Measurements from ENCODE around the gene INTS7.
"Not testable (repeated sequence)": the region's sequence is repeated elsewhere in the genome, so short reads cannot be mapped to it uniquely, and the experiment has no call there.

The INTS7 gene

DNA sequence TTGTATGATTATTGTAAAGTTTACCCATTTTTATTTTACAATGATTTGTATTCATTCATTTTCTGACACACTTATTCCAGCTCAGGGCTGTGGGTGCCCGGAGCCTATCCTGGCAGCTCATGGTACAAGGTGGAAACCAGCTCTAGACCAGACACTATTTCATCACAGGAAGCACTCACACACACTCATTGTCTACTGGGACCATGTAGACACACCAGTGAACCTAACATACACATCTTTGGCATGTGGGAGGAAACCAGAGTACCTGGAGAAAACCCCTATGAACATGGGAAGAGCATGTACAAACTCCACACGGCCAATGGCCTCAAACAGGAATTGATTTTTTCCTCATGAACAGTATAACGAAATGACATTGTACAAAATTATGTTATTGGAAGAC is 2.5 kb upstream of the INTS7 start:
- no peak for DNase-seq
- intact Hi-C loops (cut with DNase I) = loop anchor here (5.0 kb wide), 1 partner anchor 356 kb away; no protein-coding TSS in a partner anchor

DNA sequence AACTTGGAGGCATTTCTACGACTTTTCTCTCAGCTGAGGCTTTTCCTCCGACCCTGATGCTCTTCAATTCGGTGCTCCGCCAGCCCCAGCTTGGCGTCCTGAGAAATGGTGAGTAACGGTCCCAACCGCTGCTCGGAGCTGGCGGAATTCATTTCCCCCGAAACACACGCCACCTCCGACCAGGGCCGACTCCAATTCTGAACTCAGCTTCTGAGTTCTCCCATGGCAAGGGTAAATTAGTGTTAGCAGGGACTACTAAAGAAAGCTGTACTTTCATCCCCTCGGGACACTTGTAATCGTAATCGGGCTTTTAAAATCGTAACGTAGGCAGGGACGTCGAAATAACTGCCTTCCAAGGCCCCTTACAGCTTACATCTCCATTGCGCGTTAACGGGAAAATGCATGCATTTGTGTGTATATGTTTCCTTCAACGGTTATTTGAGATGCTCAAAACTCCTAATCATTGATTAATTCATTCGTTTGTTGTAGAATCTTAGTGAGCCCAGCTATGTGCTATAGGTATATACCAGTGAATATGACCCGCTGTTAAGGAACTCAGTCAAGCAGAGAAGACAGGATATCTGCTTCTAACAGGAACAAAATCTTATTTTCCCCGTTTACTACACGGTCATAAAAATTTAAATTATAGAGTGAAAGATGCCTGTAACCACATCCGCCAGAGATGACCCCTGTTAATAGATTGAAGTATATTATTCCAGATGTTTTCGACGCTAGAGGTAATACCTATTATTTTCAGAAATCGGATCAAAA is 663 bp upstream of the INTS7 start:
- no peak for DNase-seq
- intact Hi-C loops (cut with DNase I) = loop anchor here (1.0 to 5.0 kb wide), 3 partner anchors 206 to 354 kb away; partner anchors contain the start of genes LPGAT1 and PPP2R5A

DNA sequence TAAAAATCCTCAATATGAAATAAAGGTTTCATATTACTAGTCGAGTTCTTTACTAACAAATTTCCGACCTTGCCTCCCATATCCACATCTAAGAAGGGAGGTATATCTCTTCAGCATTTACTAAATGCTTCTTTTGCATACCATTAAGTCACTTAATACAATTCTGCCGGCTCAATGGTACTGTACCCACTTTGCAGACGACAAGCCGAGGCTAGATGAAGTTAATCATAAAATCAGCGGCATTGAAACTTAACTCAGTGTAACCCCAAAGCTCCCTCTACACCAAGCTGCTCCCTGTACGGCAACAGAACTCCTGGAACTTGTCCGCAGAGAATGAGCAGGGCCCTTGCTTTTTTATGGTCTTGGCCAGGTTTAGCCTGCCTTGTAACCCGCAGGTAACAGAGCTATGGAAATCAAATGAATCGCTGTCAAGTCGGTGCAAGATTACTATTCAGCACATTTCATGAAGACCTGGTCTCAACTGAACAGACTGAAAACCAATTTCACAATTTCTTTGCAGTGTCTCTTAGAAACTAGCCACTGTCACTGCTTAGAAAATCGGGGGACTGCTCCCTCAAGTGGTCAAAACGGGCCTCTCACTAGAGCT is 738 bp downstream of the INTS7 start:
- intact Hi-C loops (cut with DNase I) = loop anchor here (1.0 to 5.0 kb wide), 3 partner anchors 204 to 352 kb away; partner anchors contain the start of genes LPGAT1 and PPP2R5A
- peak in 1 of 10 donors; percentile 2 for DNase-seq

DNA sequence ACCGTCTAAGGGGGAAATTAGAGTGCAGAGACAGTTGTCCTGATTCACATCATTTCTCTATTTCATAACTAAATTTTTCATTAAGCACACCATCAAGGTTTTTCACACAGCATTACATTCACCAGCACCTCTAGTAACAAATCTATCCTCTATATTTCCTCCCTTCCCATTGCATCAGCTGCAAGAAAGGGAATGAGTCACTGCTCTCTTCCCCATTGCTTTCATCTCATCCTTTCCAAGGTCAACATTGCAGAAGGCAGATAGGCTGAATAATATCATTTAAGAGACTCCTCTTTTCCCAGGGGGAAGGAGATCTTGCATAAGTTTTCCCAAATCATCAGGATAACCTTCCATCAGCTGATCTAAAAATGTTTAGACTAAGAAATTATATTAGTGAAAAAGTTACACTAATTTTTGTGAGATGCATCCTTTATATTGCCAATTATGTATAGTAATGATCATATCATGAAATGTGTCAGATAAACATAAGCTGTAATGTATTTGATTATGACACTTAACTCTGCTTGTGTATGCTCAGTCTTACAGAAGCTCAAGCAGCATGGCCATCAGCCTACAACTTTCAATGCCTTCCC is 4.3 kb downstream of the INTS7 start:
- no peak for DNase-seq
- intact Hi-C loops (cut with DNase I) = no loop called here

DNA sequence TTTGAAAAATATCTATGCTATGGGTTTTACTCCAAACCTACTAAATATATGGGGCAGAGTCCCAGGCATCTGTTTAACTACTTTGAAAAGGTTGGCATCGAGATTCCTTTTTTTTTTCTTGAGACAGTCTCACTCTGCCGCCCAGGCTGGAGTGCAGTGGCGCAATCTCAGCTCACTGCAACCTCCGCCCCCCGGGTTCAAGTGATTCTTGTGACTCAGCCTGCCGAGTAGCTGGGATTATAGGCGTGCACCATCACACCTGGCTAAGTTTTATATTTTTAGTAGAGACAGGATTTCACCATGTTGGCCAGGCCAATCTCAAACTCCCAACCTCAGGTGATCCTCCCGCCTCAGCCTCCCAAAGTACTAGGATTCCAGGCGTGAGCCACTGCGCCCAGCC is 7.6 kb downstream of the INTS7 start:
- intact Hi-C loops (cut with DNase I); DNase-seq: not testable (repeated sequence)

DNA sequence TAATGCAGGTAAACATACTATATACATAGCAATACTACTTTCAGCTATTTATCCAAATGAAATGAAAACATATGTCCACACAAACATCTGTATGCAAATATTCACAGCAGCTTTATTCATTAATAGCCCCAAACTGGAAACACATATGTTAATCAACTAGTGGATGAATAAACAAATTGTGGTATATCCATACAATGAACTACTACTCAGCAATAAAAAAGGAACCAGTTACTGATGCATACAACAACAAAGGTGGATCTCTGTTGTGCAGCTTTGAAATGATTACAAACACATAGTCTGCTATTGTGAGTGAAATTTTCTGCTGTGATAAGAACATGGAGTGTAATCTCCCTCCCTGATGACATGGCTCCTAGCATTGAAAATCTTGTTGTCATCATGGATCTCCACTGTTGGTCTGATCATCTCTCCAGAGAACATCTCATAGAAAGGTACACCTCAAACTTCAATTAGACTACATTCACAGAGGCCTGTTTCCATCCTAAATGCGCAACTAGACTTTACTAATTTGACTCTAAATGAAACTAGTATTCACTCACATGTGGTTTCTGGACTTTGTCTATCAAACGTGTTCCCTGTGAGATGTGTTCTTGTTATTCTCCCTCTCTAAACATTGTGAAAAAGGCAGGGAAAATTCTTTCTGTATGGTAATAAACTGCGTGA is 10.7 kb downstream of the INTS7 start:
- intact Hi-C loops (cut with DNase I) = no loop called here
- DNase-seq = no peak

DNA sequence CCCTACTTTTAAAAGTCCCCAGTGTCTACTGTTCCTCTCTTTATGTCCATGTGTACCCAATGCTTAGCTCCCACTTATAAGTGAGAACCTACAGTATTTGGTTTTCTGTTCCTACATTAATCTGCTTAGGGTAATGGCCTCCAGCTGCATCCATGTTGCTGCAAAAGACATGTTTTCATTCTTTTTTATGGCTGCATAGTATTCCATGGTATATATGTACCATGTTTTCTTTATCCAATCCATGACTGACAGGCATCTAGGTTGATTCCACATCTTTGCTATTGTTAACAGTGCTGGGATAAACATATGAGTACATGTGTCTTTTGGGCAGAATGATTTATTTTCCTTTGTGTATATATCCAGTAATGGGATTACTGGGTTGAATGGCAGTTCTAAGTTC is 12.4 kb downstream of the INTS7 start:
- intact Hi-C loops (cut with DNase I); DNase-seq: not testable (repeated sequence)

DNA sequence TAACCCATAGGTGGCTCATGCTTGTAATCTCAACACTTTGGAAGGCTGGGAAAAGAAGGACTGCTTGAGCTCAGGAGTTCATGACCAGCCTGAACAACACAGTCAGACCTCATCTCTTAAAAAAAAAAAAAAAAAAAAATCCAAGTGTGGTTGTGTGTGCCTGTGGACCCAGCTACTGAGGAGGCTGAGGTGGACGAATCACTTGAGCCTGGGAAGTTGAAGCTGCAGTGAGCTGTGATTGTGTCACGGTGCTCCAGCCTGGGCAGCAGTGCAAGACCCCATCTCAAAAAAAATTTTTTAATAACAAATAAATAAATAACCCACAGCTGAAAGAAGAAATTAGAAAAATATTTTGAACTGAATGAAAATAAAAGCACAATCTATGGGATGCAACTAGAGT is 13.8 kb downstream of the INTS7 start:
- intact Hi-C loops (cut with DNase I) = no loop called here

DNA sequence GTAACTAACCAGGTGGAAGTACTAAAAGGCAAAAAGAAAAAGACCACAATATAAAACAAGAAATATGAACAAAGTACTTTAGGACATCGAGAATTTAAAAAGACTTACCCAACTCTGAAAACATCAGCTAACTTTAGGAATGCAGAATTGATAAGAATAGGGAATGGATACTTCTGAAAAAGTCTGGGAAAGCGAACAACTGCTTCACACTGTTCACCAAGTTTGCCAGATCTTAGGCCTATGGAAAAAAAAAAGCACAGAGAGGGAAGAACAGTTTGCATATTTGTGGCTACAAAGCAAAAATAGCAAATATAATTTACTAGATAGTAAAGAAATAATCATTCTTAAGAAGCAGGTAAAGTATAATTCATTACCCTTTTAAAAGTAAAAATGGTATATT is 14.4 kb downstream of the INTS7 start:
- no peak for DNase-seq
- intact Hi-C loops (cut with DNase I) = no loop called here

More for the DNA sequence above, 13.8 kb downstream of the INTS7 start:
- DNase-seq = no peak

DNA sequence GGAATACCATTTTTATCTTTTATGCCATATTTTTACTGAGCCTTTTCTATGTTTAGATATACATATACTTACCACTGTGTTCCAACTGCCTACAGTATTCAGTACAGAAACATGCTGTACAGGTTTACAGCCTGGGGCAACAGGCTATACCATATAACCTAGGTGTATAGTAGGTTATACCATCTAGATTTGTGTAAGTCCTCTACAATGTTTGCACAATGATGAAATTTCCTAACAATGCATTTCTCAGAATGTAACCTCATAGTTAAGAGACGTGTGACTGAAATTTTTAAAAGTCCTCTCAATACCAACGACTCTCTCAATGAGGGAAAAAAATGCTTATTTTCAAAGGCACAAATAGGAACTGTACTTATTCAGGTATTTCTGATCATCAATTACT is 21.7 kb downstream of the INTS7 start:
- intact Hi-C loops (cut with DNase I) = no loop called here
- DNase-seq = no peak

DNA sequence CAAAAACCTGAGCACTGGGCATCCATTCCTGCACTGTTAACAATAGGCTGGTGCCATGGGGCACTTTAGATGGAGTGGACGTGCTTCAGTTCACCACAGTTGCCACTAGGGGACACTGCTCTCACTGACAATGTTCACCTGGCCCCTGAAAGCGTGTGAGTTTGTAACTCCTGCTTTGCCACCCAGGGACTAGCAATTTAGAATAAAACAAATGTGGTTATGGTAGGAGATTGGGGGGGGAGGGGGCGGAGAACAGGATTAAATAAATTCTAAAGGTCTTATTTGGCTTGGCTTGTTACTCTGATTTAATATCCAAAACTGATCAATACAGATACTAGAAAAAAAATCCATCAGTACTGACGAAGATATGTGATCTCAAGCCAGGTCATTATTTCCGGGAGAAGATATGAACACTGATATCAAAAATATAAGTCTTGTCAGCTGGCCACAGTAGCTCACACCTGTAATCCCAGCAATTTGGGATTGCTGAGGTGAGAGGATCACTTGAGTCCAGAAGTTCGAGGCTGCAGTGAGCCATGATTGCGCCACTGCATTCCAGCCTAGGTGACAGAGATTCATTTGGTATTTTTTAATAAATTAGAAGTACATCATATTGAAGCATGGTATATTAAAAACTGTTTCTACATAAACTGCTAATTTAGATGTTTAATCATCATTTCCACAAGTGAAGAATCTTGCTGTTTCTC is 23.2 kb downstream of the INTS7 start:
- intact Hi-C loops (cut with DNase I) = no loop called here
- peak in 8 of 10 donors; percentile 34 to 88 (median 52) for DNase-seq

DNA sequence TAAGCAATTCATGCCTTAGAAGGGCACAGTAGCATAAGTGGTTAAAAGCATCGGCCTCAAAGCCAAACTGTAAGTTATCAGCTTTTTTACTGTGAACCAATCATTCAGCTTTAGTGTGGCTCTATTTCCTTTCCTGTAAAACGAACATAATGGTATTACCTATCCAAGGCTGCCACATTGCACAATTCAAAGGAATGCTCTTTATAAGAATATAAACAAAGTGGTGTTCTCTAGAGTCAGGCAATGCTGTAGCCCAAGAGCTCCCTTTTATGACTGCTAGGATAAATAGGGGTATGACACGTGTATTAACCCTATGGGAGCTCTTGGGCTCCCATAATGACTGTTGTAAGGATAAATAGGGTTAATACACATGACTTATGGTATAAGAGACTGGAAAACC is 25.4 kb downstream of the INTS7 start:
- DNase-seq = no peak
- intact Hi-C loops (cut with DNase I) = no loop called here

DNA sequence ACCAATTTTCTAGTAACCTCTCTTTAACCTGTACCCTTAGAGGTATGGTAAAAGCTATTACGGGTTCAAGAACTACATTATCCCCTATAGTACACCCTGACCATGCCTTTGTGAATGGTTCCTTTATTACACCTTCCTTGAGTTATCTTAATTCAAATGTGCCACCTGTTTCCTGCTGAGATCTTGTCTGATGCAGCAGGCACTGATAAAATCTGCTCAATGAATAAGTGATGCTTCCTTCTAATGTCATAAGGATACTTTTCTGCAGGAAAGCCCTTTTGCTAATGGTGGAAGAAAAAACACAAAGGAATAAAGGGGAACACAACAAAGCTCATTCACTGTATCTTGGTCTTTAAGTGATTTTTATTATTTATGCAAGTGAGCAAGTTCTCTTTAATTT is 25.8 kb downstream of the INTS7 start:
- intact Hi-C loops (cut with DNase I) = no loop called here
- no peak for DNase-seq

DNA sequence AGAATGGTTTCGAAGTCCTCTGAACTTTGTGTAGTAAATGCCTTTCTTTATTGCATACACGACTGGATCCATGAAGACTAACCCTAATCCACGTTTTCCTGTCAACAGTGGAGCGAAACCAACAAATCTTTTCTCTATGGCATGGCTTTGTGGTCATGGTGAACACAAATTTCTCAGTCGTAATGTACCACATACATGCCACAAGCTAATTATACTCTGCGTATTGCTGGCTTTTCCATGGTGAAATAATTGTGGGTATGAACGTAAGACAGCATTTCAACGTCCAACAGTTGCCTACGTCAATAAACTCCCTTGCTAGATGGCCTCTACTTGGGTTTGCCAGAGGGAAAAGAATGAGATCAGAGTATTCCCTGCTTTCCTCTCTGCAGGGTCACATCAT is 27.5 kb downstream of the INTS7 start:
- no peak for DNase-seq
- intact Hi-C loops (cut with DNase I) = no loop called here

DNA sequence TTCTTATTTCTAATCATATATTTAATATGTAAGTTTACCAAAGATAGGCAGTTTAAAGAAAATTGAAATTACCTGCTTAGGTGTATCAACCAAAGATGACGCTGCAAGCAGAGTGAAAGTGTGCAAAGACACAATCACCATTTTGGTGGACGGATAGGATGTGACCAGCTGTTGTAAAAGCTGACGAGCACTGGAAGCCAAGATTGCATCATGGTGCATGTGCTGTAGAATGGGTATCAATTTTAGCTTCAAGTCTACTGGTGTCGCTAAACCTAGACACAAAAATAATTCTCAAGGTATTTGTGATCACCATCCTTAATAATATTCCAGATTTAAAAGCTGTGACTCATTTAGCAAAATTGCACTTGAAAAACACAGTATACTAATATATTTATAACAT is 28.2 kb downstream of the INTS7 start:
- no peak for DNase-seq
- intact Hi-C loops (cut with DNase I) = no loop called here

DNA sequence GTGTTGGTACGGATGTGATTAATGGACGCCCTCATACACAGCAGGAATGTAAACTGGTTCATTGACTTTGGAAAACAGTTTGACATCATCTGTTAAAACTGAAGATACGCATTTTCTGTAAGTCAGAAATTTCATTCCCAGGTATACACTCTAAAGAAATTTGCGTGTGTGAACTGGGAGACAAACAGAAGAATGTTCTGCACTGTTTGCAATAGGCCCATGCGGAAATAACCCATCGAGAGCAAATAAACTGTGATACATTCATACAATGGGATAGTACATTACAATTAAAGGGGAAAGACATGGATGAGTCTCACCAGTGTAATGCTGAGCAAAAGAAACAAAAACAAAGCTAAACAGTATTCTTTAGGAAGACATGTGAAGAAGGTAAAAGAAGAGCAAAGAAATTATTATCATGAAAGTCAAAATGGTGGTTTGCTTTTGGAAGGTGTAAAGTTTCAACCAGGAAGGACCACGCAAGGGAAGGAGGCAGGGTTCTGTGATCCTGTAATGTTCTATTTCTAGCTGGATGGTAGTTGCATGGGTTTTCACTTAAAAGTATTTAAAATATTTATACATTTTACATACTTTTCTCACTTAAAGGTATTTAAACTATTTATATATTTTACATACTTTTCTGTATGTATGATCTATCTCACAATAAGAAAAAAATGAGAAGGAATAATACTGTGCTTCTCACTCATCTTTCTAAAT is 30.3 kb downstream of the INTS7 start:
- no peak for DNase-seq

DNA sequence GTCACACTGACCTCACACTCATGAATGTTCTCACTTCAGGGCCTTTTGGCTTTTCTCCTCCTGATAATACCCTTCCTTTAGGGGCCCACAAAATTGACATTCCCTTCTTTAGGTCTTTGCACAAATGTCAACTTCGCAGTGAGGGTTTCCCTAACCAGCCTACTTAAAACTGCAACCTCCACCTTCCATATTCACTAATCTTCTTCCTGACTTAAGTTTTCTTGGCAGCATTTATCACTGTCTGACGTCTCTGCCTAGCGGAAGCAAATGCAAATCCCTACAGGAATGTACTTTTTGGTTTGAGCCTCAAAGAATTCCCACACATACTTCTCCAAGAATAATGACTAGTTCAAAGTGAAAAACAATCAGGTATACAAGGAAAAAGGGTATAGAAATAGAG is 32.8 kb downstream of the INTS7 start:
- DNase-seq = no peak
- intact Hi-C loops (cut with DNase I) = no loop called here

More for the DNA sequence above, 30.3 kb downstream of the INTS7 start:
- intact Hi-C loops (cut with DNase I) = no loop called here

DNA sequence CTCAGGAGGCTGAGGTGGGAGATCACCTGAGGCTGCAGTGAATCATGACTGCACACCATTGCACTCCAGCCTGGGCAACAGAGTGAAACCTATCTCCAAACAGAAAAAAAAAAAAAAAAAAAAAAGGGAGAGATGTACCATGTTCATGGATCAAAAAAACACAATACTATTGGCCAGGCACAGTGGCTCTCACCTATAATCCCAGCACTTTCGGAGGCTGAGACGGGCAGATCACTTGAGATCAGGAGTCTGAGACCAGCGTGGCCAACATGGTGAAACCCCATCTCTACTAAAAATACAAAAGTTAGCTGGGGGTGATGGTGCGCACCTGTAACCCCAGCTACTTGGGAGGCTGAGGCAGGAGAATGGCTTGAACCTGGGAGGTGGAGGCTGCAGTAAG is 37.9 kb downstream of the INTS7 start:
- intact Hi-C loops (cut with DNase I); DNase-seq: not testable (repeated sequence)

DNA sequence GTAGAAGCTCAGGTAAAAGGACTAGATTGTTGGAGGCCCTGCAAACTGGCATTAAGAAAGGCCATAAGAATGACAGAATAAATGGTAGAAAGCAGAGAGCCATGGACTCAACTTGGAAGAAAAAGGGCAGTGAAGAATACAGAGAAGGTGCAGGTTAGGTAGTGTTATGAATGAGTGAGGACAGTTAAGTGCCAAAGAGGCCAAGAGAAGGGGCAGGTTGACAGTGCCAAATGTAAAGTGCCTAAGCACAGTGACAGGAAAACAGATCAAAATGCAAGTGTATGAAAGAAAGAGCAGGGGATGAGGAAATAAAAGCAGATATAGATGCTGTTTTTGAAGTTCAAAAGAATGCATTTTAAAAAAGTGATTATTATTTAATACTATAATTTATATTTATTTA is 43.7 kb downstream of the INTS7 start:
- intact Hi-C loops (cut with DNase I) = no loop called here
- DNase-seq = no peak
